Right lobe of liver (tissue), 6 donors: ENCODE results near the gene CUBN. TPM values are rescaled to one million over a fixed set of nuclear protein-coding genes. Genes with fewer than 3 reads are reported as not detected.

Experiments
- ATAC-seq, 4 donors: fragments of 200-7000 bp; cut with Tn5 transposase; one replicate each; pipeline ENCODE4 v1.9.1; 2020; ENCODE audit warnings: mild to moderate bottlenecking in 4 of 4, moderate library complexity in 4 of 4
- DNase-seq, 3 donors: peaks; one replicate each; pipeline ENCODE4 v3.0.0-alpha.2; 2020
- H3K27ac ChIP-seq, 3 donors: fragments of 200-600 bp; one replicate each; pipeline ENCODE4 v1.8.0; 2022
- H3K27me3 ChIP-seq, 2 donors: fragments of 200-600 bp; one replicate each; pipeline ENCODE4 v1.8.0; 2022
- H3K36me3 ChIP-seq, 4 donors: fragments of 200-600 bp; sonication (generic) in 1 of 4; one replicate each; pipeline versions ENCODE4 v1.5.1 to v1.8.0; 2017 to 2022; ENCODE audit warnings: control low read depth in 1 of 4
- H3K4me1 ChIP-seq, 4 donors: fragments of 200-600 bp; sonication (generic) in 1 of 4; one replicate each; pipeline versions ENCODE4 v1.5.1 to v1.8.0; 2017 to 2022; ENCODE audit warnings: control low read depth in 1 of 4
- H3K4me3 ChIP-seq, 3 donors: fragments of 200-600 bp; one replicate each; pipeline ENCODE4 v1.8.0; 2022
- H3K9me3 ChIP-seq, 4 donors: fragments of 200-600 bp; sonication (generic) in 1 of 4; one replicate each; pipeline versions ENCODE4 v1.5.1 to v1.8.0; 2017 to 2022; ENCODE audit warnings: control low read depth in 1 of 4
- CTCF ChIP-seq, 4 donors: fragments of 200-600 bp in 3 of 4; fragments of 450-650 bp in 1 of 4; IDR thresholded peaks; one replicate each; pipeline versions ENCODE4 v1.5.1 to v1.8.0; 2016 to 2022; ENCODE audit warnings: antibody characterized with exemption in 4 of 4, mild to moderate bottlenecking in 2 of 4
- POLR2A ChIP-seq: fragments of 450-650 bp; IDR thresholded peaks from one replicate; pipeline ENCODE4 v1.6.1; 2017; ENCODE audit warnings: antibody characterized with exemption, mild to moderate bottlenecking
- WGBS: methylation state at CpG from one replicate; pipeline ENCODE4 v1.1.6; 2018; ENCODE audit warnings: low coverage, low lambda C conversion rate; ENCODE audit not compliant: insufficient coverage; ENCODE audit errors: missing lambda C conversion rate; 5-methylcytosine and 5-hydroxymethylcytosine counted together
- intact Hi-C, 2 donors: fragments of 100-400 bp; cut with DNase I; formaldehyde crosslinking; loops; one replicate each; pipeline versions ENCODE4 v1.11.2 to v1.14.1; 2022
- total RNA-seq, 6 experiments: library from RNA; depleted of rRNA in 2 of 6; stranded (reverse); fragments of >200 nt in 2 of 6; fragmentation: NEBNext Ultra II Directional in 3 of 6; extraction: Animal tissue kit (Norgen Biotek cat#: 25700) in 3 of 6; gene quantifications; one replicate each; pipeline versions ENCODE4 v1.1.0 to v1.2.4, GENCODE V29; 2016 to 2023
- donor health status: DM: no; HTN: yes; CAD: no.
- donor health status: DM: no; HTN: no; CAD: no.
- donor health status: DM: no; HTN: no; CAD: no.
- donor health status: DM: no; HTN: yes; CAD: no.
- donor health status: DM: no; HTN: yes; CAD: no.

Gene CUBN
- total RNA-seq, 6 experiments from 2014 or later, result 0.07 to 0.74 (median 0.27) TPM

- no peaks in the 10 kb centered on the region for H3K27me3 ChIP-seq
- no peak overlapping the region for H3K27ac ChIP-seq
- no peak for DNase-seq
- intact Hi-C loops, result no loop called here
- H3K4me1 ChIP-seq, result no peaks in the 10 kb centered on the region
- TF ChIP-seq CTCF (IDR thresholded peaks at IDR 0.05) (no peak), POLR2A (no peak)
- no peaks in the 10 kb centered on the region for H3K36me3 ChIP-seq
- no peak for ATAC-seq
- no peaks in the 10 kb centered on the region for H3K9me3 ChIP-seq
- 64% methylated on average over 3 of the region's 3 CpGs for WGBS
- H3K4me3 ChIP-seq, result no peak overlapping the region
Measured at GRCh38 chr10:17047908-17048307, 81.7 kb downstream of the CUBN start.

- ATAC-seq (no peak), DNase-seq (no peak)
- H3K9me3 ChIP-seq, result no peaks in the 10 kb centered on the region
- H3K36me3 ChIP-seq, result no peaks in the 10 kb centered on the region
- no peaks in the 10 kb centered on the region for H3K4me1 ChIP-seq
- intact Hi-C loops, result no loop called here
- no peak for TF ChIP-seq CTCF (IDR thresholded peaks at IDR 0.05)
- TF ChIP-seq POLR2A, result no peak
- H3K27ac ChIP-seq, result no peak overlapping the region
- no peak overlapping the region for H3K4me3 ChIP-seq
- 71% methylated on average over 1 of the region's 1 CpG for WGBS
- H3K27me3 ChIP-seq, result no peaks in the 10 kb centered on the region
Measured at GRCh38 chr10:17046989-17047388, 82.6 kb downstream of the CUBN start.

- Histone ChIP-seq H3K36me3 (no peaks in the 10 kb centered on the region), H3K4me1 (no peaks in the 10 kb centered on the region), H3K27me3 (no peaks in the 10 kb centered on the region), H3K27ac (no peak overlapping the region), H3K9me3 (no peaks in the 10 kb centered on the region), H3K4me3 (no peak overlapping the region)
- TF ChIP-seq POLR2A, result no peak
- TF ChIP-seq CTCF (IDR thresholded peaks at IDR 0.05), result no peak
- WGBS, result 68% methylated on average over 8 of the region's 8 CpGs
- DNase-seq (no peak), ATAC-seq (no peak)
- intact Hi-C loops, result no loop called here
Measured at GRCh38 chr10:17043586-17043985, 86.0 kb downstream of the CUBN start.

GRCh38 chr10:17041626-17042520, 87.7 kb downstream of the CUBN start:
- no peaks in the 10 kb centered on the region for H3K27me3 ChIP-seq
- no peaks in the 10 kb centered on the region for H3K36me3 ChIP-seq
- 72% methylated on average over 6 of the region's 7 CpGs for WGBS
- no peak overlapping the region for H3K27ac ChIP-seq
- intact Hi-C loops, result no loop called here
- H3K9me3 ChIP-seq, result no peaks in the 10 kb centered on the region
- no peak for ATAC-seq
- no peak overlapping the region for H3K4me3 ChIP-seq
- TF ChIP-seq POLR2A, result no peak
- TF ChIP-seq CTCF (IDR thresholded peaks at IDR 0.05), result no peak
- no peak for DNase-seq
- H3K4me1 ChIP-seq, result no peaks in the 10 kb centered on the region
